Progenitor cell of endocrine pancreas (in vitro differentiated cells): ENCODE data around the gene NHSL2. TPM values are rescaled to one million over a fixed set of nuclear protein-coding genes. Genes with fewer than 3 reads are reported as not detected.

Experiments
- DNase-seq: peaks from one replicate; pipeline ENCODE4 v3.0.0; 2021; ENCODE audit warnings: low spot score; ENCODE audit not compliant: unreplicated experiment
- H3K27ac Mint-ChIP-seq: 2 replicates; pipeline ENCODE4 v1.8.0; 2021; ENCODE audit warnings: mild to moderate bottlenecking, moderate library complexity, mixed read lengths
- H3K27me3 Mint-ChIP-seq: 2 replicates; pipeline ENCODE4 v1.8.0; 2021; ENCODE audit warnings: mixed read lengths
- H3K36me3 Mint-ChIP-seq: 2 replicates; pipeline ENCODE4 v1.8.0; 2022; ENCODE audit warnings: mixed read lengths; ENCODE audit not compliant: insufficient read depth
- H3K4me1 Mint-ChIP-seq: 2 replicates; pipeline ENCODE4 v1.8.0; 2021; ENCODE audit warnings: low read depth, mixed read lengths
- H3K4me3 Mint-ChIP-seq: 2 replicates; pipeline ENCODE4 v1.8.0; 2021; ENCODE audit warnings: low read depth, mild to moderate bottlenecking, moderate library complexity, mixed read lengths
- H3K9me3 Mint-ChIP-seq: 2 replicates; pipeline ENCODE4 v1.8.0; 2021; ENCODE audit warnings: low read depth, mixed read lengths
- CTCF ChIP-seq: fragments of 200-600 bp; sonication (generic); IDR thresholded peaks from one replicate; pipeline ENCODE4 v1.5.0; 2021; ENCODE audit warnings: antibody characterized with exemption, mild to moderate bottlenecking; ENCODE audit not compliant: unreplicated experiment
- total RNA-seq: library from RNA; stranded (reverse); gene quantifications from 2 replicates; pipeline ENCODE4 v1.2.1, GENCODE V29; 2021

Gene NHSL2
- total RNA-seq, 1 donor from 2014 or later: 3.4 TPM

- Mint-ChIP-seq H3K9me3 (peaks cover 12% of the 10 kb centered on the region), H3K27ac (no peak overlapping the region), H3K4me1 (peaks cover 2% of the 10 kb centered on the region), H3K4me3 (no peak overlapping the region), H3K27me3 (no peaks in the 10 kb centered on the region), H3K36me3 (peaks cover 3% of the 10 kb centered on the region)
- no peak for DNase-seq
- TF ChIP-seq CTCF: no peak
Observed at GRCh38 chrX:72101597-72102037, 191.0 kb downstream of the NHSL2 start.

GRCh38 chrX:72102126-72102525 lies 191.5 kb downstream of the NHSL2 start:
- Mint-ChIP-seq H3K27me3 (no peaks in the 10 kb centered on the region), H3K9me3 (peaks cover 12% of the 10 kb centered on the region), H3K36me3 (peaks cover 3% of the 10 kb centered on the region), H3K4me1 (peaks cover 2% of the 10 kb centered on the region), H3K4me3 (no peak overlapping the region), H3K27ac (no peak overlapping the region)
- no peak for TF ChIP-seq CTCF
- DNase-seq: no peak

- no peak for DNase-seq
- H3K27ac Mint-ChIP-seq: no peak overlapping the region
- no peak for TF ChIP-seq CTCF
- H3K4me3 Mint-ChIP-seq: no peak overlapping the region
- H3K36me3 Mint-ChIP-seq: peaks cover 5% of the 10 kb centered on the region
- H3K27me3 Mint-ChIP-seq: no peaks in the 10 kb centered on the region
- peaks cover 2% of the 10 kb centered on the region for H3K4me1 Mint-ChIP-seq
- peaks cover 15% of the 10 kb centered on the region for H3K9me3 Mint-ChIP-seq
Observed at GRCh38 chrX:72102760-72103159, 192.1 kb downstream of the NHSL2 start.

GRCh38 chrX:72105436-72105835 lies 194.8 kb downstream of the NHSL2 start:
- H3K27ac Mint-ChIP-seq: no peak overlapping the region
- no peaks in the 10 kb centered on the region for H3K27me3 Mint-ChIP-seq
- H3K4me1 Mint-ChIP-seq: peaks cover 2% of the 10 kb centered on the region
- no peak overlapping the region for H3K4me3 Mint-ChIP-seq
- H3K36me3 Mint-ChIP-seq: peaks cover 1% of the 10 kb centered on the region
- H3K9me3 Mint-ChIP-seq: peaks cover 17% of the 10 kb centered on the region
- TF ChIP-seq CTCF: no peak
- no peak for DNase-seq

- H3K27me3 Mint-ChIP-seq: no peaks in the 10 kb centered on the region
- DNase-seq: no peak
- H3K4me3 Mint-ChIP-seq: no peak overlapping the region
- TF ChIP-seq CTCF: no peak
- peaks cover 6% of the 10 kb centered on the region for H3K4me1 Mint-ChIP-seq
- H3K9me3 Mint-ChIP-seq: peaks cover 17% of the 10 kb centered on the region
- no peak overlapping the region for H3K27ac Mint-ChIP-seq
- H3K36me3 Mint-ChIP-seq: peaks cover 1% of the 10 kb centered on the region
Observed at GRCh38 chrX:72107320-72107719, 196.7 kb downstream of the NHSL2 start.
